Stimulated activated CD8-positive, alpha-beta memory T cell treated with anti-CD3 and anti-CD28 coated beads, Interleukin-12 subunit alpha, Interleukin-12 subunit beta, amount 100 ng/mL, for 1 hour (primary cell): ENCODE data around the gene PRSS3.
"Not testable (repeated sequence)": the region's sequence is repeated elsewhere in the genome, so short reads cannot be mapped to it uniquely, and the experiment has no call there.

Source experiments
- DNase-seq: peaks from one replicate; pipeline ENCODE4 v3.0.0-alpha.2; 2020; ENCODE audit warnings: low read depth

The PRSS3 gene

DNA sequence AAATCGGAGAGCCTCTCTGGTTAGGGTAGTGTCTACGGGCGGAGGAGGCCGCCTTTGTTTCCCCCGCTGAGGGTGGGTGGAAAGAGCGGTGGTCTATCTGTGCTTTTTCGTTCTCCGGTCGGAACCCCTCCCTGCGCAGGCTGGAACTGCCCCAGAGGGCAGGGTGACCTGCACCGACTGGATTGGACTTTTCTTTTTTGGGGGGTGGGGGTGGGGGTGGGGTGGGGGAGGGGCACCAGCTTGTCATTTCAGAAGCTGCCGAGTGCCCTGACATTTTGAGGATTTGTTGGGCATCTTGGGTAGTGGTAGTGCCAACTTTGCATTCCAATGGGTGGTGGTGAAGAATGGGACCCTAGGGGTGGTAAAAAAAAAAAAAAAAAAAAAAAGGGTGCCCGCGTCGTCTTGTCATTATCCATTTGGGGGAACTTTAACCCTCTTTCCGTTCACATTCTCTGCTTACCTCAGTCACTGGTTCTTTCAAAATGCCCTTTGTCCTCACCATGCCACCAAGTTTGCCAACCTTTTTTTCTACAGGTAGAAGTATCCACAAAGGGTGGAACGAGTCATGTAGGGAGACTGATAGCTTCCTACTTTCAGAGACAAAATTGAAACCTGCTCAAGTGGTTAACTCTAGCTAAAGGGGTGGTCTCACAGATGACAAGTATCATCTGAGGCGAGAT lies 22.9 kb downstream of the PRSS3 start:
- DNase-seq: no peak

GRCh38 chr9:33818847-33819500 lies 23.6 kb downstream of the PRSS3 start:
- no peak for DNase-seq

DNA sequence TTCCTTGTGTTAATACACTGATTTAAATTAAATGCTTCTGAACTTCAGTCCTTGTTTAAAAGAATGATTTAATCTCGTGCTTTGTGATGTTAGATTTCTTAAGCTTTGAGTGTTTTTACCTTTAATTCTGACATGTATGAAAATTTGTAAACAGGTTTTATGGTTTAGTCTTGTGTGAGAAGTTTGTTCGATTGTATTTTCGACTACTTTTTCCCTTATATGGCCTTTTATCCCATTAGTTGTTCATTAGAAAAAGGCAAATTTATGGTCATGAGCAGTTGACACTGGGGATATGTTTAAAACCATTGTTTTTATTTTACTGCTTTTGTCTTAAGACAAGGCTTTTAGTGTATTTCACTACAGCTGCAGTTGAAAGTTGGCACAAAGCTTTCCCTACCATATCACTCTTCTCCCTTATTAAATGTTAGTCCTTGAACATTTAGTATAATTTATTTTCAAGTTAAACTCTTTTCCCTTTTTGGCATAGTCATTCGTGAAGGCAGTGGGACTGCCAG lies 24.9 kb downstream of the PRSS3 start:
- no peak for DNase-seq

DNA sequence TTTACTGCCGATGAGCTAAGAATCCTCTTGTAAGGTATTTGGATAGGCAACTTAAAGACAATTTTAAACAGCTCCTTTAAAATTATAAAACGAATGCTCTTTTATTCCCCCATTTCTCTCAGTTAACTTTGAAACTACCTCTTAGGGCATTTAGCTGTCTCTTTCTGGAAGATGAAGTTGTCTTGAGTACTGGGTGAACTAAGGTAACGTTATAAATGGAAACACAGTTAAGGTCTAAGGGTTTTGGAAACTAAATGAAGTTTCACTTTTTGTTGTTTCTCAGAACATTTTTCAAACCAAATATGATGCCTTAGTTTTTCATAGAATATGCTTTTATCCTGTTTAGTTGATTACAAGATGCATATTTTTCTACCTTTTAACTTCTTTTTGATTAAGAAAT lies 28.4 kb downstream of the PRSS3 start:
- DNase-seq: no peak

DNA sequence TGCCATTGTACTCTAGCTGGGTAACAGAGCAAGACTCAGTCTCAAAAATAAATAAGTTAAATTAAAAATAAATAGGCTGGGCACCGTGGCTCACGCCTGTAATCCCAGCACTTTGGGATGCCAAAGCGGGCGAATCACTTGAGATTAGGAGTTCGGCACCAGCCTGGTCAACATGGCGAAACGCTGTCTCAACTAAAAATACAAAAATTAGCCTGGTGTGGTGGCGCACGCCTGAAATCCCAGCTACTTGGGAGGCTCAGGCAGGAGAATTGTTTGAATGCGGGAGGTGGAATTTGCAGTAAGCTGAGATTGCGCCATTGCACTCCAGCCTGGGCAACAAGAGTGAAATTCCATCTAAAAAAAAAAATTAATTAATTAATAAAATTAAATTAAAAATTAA lies 31.9 kb downstream of the PRSS3 start:
- not testable (repeated sequence) for DNase-seq

DNA sequence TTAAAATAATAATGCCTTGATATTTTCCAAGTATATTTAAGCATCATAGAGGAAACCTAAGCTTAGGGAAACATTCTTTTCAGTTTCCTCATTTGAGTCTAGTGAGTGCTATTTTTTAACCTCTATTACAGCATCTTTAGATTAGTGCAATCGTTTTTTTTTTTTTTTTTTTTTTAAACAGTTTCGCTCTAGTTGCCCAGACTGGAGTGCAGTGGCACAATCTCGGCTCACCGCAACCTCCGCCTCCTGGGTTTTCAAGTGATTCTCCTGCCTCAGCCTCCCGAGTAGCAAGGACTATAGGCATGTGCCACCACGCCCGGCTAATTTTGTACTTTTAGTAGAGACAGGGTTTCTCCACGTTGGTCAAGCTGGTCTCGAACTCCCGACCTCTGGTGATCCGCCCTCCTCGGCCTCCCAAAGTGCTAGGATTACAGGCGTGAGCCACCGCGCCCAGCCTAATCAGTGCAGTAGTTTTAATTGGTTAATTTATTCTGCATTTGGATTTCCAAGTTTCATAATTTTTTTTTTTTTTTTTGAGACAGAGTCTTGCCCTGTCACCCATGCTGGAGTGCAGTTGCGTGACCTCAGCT lies 34.4 kb downstream of the PRSS3 start:
- not testable (repeated sequence) for DNase-seq

DNA sequence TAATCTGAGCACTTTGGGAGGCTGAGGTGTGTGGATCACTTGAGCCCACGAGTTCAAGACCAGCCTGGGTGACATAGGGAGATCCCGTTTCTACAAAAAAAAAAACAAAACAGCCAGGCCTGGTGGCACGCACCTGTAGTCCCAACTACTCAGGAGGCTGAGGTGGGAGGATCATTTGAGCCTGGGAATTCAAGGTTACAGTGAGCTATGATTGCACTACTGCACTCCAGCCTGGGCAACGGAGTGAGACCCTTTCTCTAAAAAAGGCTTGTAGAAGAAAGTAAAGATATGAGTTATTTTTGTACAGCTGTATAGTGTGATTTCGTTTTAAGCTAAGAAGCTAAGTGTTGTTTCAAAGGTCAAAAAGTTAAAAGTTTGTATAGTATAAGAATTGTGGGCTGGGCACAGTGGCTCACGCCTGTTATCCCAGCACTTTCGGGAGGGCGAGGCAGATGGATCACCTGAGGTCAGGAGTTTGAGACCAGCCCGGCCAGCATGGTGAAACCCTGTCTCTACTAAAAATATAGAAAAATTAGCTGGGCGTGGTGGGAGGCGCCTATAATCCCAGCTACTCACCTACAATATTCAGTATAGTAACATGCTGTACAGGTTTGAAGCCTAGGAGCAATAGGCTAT lies 40.4 kb downstream of the PRSS3 start:
- no peak for DNase-seq

GRCh38 chr9:33836261-33836660 lies 40.9 kb downstream of the PRSS3 start:
- not testable (repeated sequence) for DNase-seq

DNA sequence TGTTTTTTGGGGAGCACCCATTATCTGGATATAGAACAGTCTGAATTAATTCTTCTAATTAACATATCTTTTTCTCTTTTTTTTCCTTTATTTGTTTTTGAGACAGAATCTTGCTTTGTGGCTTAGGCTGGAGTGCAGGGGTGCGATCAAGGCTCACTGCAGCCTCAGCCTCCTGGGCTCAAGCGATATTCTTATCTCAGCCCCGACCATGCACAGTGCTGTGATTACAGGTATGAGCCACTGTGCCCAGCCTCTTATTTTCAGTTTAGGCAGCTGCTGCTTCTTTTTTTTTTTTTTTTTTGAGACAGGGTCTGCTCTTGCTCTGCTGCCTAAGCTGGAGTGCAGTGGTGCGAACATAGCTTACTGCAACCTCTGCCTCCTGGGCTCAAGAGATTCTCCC lies 41.8 kb downstream of the PRSS3 start:
- no peak for DNase-seq

GRCh38 chr9:33840381-33840780 lies 45.0 kb downstream of the PRSS3 start:
- DNase-seq: no peak

DNA sequence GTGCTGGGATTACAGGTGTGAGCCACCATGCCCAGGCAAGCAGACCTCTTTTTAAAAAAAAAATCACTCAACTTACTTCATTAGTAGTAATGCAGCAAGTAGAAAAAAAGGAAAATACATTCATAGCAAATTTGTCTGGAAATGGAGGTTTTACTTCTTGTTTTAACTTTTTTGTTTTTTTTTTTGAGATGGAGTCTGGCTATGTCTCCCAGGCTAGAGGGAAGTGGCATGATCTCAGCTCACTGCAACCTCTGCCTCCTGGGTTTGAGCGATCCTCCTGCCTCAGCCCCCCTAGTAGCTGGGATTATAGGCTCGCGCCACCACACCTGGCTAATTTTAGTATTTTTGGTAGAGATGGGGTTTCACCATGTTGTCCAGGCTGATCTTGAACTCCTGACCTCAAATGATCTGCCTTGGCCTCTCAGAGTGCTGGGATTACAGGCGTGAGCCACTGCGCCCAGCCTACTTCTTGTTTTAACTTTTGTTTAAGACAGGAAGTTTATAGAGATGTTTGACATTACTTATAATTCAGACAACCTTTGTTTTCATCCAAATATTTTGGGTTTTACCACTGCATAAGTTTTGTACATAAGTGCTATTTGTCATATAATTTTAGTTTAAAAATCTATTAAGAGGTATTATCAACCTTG lies 48.1 kb downstream of the PRSS3 start:
- no peak for DNase-seq

DNA sequence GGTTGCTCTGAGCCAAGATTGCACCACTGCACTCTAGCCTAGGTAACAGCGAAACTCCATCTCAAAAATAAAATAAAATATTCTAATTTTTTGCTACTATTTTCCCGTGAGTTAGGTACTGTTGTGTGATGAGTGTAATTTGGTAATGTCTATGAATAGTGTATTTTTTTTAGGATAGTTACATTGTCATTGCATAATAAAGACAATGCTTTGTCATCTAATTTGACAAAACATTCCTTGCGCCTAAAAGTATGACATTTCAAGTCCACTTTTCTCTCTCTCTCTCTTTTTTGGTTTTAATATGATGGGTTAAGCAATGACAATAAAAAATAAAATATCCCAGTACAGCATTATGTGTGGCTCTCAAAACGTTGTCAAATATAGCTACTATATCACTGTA lies 50.9 kb downstream of the PRSS3 start:
- DNase-seq: no peak

DNA sequence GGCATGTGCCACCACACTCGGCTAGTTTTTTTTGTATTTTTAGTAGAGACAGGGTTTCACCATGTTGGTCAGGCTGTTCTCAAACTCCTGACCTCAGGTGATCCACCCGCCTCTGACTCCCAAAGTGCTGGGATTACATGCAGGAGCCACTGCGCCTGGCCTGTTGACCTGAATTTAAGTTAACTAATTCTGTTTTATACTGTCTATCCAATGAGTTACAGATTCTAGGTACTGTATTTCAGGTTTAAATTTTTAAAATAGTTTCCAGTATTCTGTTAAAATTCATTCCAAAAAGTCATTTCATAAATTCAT lies 52.5 kb downstream of the PRSS3 start:
- DNase-seq: not testable (repeated sequence)
